NT2/D1 (cell line): ENCODE results near the gene TPPP3.
"Not testable (repeated sequence)": the region's sequence is repeated elsewhere in the genome, so short reads cannot be mapped to it uniquely, and the experiment has no call there.

ENCODE experiments used
- DNase-seq: peaks from one replicate; pipeline ENCODE4 v3.0.0-alpha.2; 2011; ENCODE audit warnings: low read depth, low spot score
- H3K27me3 ChIP-seq: 2 replicates; pipeline ENCODE4 v1.6.0; 2011; ENCODE audit warnings: mild to moderate bottlenecking; ENCODE audit not compliant: insufficient read length, insufficient read depth
- H3K36me3 ChIP-seq: 2 replicates; pipeline ENCODE4 v1.6.1; 2011; ENCODE audit warnings: mild to moderate bottlenecking, low read length, mixed read lengths; ENCODE audit not compliant: insufficient read depth, insufficient read length
- H3K4me1 ChIP-seq: 2 replicates; pipeline ENCODE4 v1.5.1; 2011; ENCODE audit not compliant: insufficient read depth, insufficient read length
- H3K4me3 ChIP-seq: 2 replicates; pipeline ENCODE4 v1.5.1; 2011; ENCODE audit warnings: low read depth; ENCODE audit not compliant: insufficient read length
- H3K9ac ChIP-seq: 2 replicates; pipeline ENCODE4 v1.6.0; 2011; ENCODE audit warnings: low read depth; ENCODE audit not compliant: insufficient read length
- H3K9me3 ChIP-seq: 2 replicates; pipeline ENCODE4 v1.5.1; 2011; ENCODE audit warnings: mild to moderate bottlenecking, low read length; ENCODE audit not compliant: insufficient read depth
- SUZ12 ChIP-seq: IDR thresholded peaks from 2 replicates; pipeline ENCODE4 v1.6.1; 2011; ENCODE audit not compliant: insufficient read length, insufficient read depth; ENCODE audit errors: extremely low read depth
- YY1 ChIP-seq: IDR thresholded peaks from 2 replicates; pipeline ENCODE4 v1.6.1; 2011; ENCODE audit not compliant: insufficient read length, insufficient read depth
- ZNF274 ChIP-seq: IDR thresholded peaks from 2 replicates; pipeline ENCODE4 v1.6.1; 2011; ENCODE audit warnings: mild to moderate bottlenecking, low read depth, low read length

Gene TPPP3

GRCh38 chr16:67364600-67365235 is 28.6 kb downstream of the TPPP3 start:
- no peaks in the 10 kb centered on the region for H3K36me3 ChIP-seq
- no peak for DNase-seq
- no peak overlapping the region for H3K4me3 ChIP-seq
- TF ChIP-seq ZNF274, result no peak
- H3K9ac ChIP-seq, result no peak overlapping the region
- H3K9me3 ChIP-seq, result no peaks in the 10 kb centered on the region
- H3K4me1 ChIP-seq, result no peaks in the 10 kb centered on the region
- H3K27me3 ChIP-seq, result no peaks in the 10 kb centered on the region

- Histone ChIP-seq H3K36me3 (no peaks in the 10 kb centered on the region), H3K4me3 (no peak overlapping the region), H3K9me3 (no peaks in the 10 kb centered on the region), H3K4me1 (no peaks in the 10 kb centered on the region), H3K27me3 (no peaks in the 10 kb centered on the region), H3K9ac (no peak overlapping the region)
- no peak for DNase-seq
- no peak for TF ChIP-seq ZNF274
- no peak for TF ChIP-seq YY1
- no peak for TF ChIP-seq SUZ12
These were observed 32.3 kb downstream of the TPPP3 start for GRCh38 chr16:67361038-67361437.

GRCh38 chr16:67359540-67360269 is 33.6 kb downstream of the TPPP3 start:
- H3K9ac ChIP-seq, H3K4me3 ChIP-seq, H3K9me3 ChIP-seq, H3K36me3 ChIP-seq, H3K27me3 ChIP-seq, H3K4me1 ChIP-seq, DNase-seq: not testable (repeated sequence)

- Histone ChIP-seq H3K9ac (no peak overlapping the region), H3K36me3 (no peaks in the 10 kb centered on the region), H3K27me3 (peaks cover 4% of the 10 kb centered on the region), H3K9me3 (no peaks in the 10 kb centered on the region), H3K4me1 (no peaks in the 10 kb centered on the region), H3K4me3 (no peak overlapping the region)
- DNase-seq, result no peak
- TF ChIP-seq SUZ12 (no peak), YY1 (no peak), ZNF274 (no peak)
These were observed 35.7 kb downstream of the TPPP3 start for GRCh38 chr16:67357561-67357960.

GRCh38 chr16:67356396-67356795 is 36.9 kb downstream of the TPPP3 start:
- Histone ChIP-seq H3K4me1 (no peaks in the 10 kb centered on the region), H3K4me3 (no peak overlapping the region), H3K27me3 (peaks cover 4% of the 10 kb centered on the region), H3K9ac (no peak overlapping the region), H3K36me3 (no peaks in the 10 kb centered on the region), H3K9me3 (no peaks in the 10 kb centered on the region)
- TF ChIP-seq ZNF274 (no peak), SUZ12 (no peak), YY1 (no peak)
- no peak for DNase-seq

- DNase-seq, H3K9ac ChIP-seq, H3K4me1 ChIP-seq, H3K4me3 ChIP-seq, H3K36me3 ChIP-seq, H3K9me3 ChIP-seq, H3K27me3 ChIP-seq: not testable (repeated sequence)
These were observed 40.8 kb downstream of the TPPP3 start for GRCh38 chr16:67352463-67352862.

- Histone ChIP-seq H3K27me3 (peaks cover 2% of the 10 kb centered on the region), H3K4me3 (no peak overlapping the region), H3K9ac (no peak overlapping the region), H3K4me1 (no peaks in the 10 kb centered on the region), H3K36me3 (no peaks in the 10 kb centered on the region), H3K9me3 (no peaks in the 10 kb centered on the region)
- no peak for DNase-seq
- no peak for TF ChIP-seq YY1
These were observed 43.0 kb downstream of the TPPP3 start for GRCh38 chr16:67350324-67350723.

GRCh38 chr16:67349172-67349571 is 44.1 kb downstream of the TPPP3 start:
- Histone ChIP-seq H3K9ac (no peak overlapping the region), H3K27me3 (no peaks in the 10 kb centered on the region), H3K4me3 (no peak overlapping the region), H3K9me3 (no peaks in the 10 kb centered on the region), H3K36me3 (no peaks in the 10 kb centered on the region), H3K4me1 (no peaks in the 10 kb centered on the region)
- no peak for DNase-seq
- TF ChIP-seq ZNF274 (no peak), SUZ12 (no peak), YY1 (no peak)
